ENCODE results near the gene GET4. TPM values are rescaled to one million over a fixed set of nuclear protein-coding genes. Genes with fewer than 3 reads are reported as not detected.
"Not testable (repeated sequence)": the region's sequence is repeated elsewhere in the genome, so short reads cannot be mapped to it uniquely, and the experiment has no call there.

Gene GET4
- total RNA-seq, 1 experiment from 2014 or later, result 120 TPM

DNA sequence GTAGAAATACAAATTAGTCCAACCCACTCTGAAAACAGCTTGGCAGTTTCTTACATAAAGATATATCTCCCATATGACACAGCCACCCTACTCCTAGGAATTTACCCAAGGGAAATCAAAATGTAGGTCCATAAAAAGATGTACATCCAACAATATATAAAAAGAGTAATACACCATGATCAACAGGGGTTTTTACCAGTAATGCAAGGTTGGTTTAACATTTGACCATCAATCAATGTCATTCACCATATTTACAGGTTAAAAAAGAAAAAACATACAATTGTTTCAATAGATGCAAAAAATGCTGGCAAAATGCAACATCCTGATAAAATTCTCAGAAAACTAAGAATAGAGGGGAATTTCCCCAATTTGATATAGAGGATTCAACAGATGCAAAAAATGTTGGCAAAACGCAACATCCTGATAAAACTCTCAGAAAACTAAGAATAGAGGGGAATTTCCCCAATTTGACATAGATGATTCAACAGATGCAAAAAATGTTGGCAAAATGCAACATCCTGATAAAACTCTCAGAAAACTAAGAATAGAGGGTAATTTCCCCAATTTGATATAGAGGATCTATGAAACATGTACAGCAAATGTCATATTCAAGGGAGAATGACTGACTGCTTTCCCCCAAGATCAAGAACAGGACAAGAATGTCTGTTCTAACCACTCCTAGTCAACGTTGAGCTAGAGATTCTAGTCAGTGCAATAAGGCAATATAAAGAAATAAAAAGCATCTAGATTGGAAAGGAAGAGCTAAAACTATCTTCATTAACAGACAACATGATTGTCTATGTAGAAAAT, 64.5 kb downstream of the GET4 start:
- Histone ChIP-seq H3K9me3 (ENCODE audit: insufficient read depth, low read depth) (0 out of 2 replicates have a peak, but pooled peaks cover 3% of the 10 kb centered on the region), H3K4me2 (no peak overlapping the region), H3K9me2 (ENCODE audit: insufficient read depth) (no peaks in the 10 kb centered on the region), H3K27ac (no peak overlapping the region), H2AFZ (no peak overlapping the region), H3K27me3 (ENCODE audit: insufficient read depth, low read depth) (no peaks in the 10 kb centered on the region), H4K20me1 (ENCODE audit: insufficient read depth) (no peaks in the 10 kb centered on the region), H3K36me3 (ENCODE audit: low read depth) (no peaks in the 10 kb centered on the region), H3F3A (ENCODE audit: insufficient read depth, low read depth) (peaks cover 52% of the 10 kb centered on the region), H3K4me1 (replicated peaks; ENCODE audit: insufficient read depth) (peaks cover 24% of the 10 kb centered on the region), H3K79me2 (ENCODE audit: low read depth) (peaks cover 10% of the 10 kb centered on the region; the same call in 1 of the 2 replicates), H3K4me3 (no peak overlapping the region)
- no peak for TF ChIP-seq EZH2 (IDR thresholded peaks at IDR 0.05; ENCODE audit: low read depth)
- TF ChIP-seq, protein P1, sequence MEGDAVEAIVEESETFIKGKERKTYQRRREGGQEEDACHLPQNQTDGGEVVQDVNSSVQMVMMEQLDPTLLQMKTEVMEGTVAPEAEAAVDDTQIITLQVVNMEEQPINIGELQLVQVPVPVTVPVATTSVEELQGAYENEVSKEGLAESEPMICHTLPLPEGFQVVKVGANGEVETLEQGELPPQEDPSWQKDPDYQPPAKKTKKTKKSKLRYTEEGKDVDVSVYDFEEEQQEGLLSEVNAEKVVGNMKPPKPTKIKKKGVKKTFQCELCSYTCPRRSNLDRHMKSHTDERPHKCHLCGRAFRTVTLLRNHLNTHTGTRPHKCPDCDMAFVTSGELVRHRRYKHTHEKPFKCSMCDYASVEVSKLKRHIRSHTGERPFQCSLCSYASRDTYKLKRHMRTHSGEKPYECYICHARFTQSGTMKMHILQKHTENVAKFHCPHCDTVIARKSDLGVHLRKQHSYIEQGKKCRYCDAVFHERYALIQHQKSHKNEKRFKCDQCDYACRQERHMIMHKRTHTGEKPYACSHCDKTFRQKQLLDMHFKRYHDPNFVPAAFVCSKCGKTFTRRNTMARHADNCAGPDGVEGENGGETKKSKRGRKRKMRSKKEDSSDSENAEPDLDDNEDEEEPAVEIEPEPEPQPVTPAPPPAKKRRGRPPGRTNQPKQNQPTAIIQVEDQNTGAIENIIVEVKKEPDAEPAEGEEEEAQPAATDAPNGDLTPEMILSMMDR (conservative IDR thresholded peaks at IDR 0.05), result no peak
- intact Hi-C loops (cut with micrococcal nuclease; ENCODE audit: unreplicated experiment), result no loop called here
- ChIA-PET POLR2A (ENCODE audit: unreplicated experiment) (no interaction called here), CTCF (no interaction called here)
- DNase-seq, result no peak
- BruUV-seq (replicated peaks), result no TSS peak

DNA sequence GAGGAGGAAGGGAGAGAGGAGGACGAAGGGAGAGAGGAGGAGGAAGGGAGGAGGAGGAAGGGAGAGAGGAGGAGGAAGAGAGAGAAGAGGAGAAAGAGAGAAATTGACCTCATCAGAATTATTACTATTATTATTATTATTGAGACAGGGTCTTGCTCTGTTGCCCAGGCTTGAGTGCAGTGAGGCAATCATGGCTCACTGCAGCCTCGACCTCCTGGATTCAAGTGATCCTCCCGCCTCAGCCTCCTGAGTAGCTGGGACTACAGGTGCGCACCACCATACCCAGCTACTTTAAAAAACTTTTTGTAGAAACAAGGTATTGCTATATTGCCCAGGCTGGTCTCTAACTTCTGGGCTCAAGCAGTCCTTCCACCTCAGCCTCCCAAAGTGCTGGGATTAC, 67.4 kb downstream of the GET4 start:
- peaks cover 45% of the 10 kb centered on the region for H3F3A ChIP-seq (ENCODE audit: insufficient read depth, low read depth)
- H2AFZ ChIP-seq; H3K4me3 ChIP-seq; POLR2A ChIA-PET (ENCODE audit: unreplicated experiment); intact Hi-C loops (cut with micrococcal nuclease; ENCODE audit: unreplicated experiment); H4K20me1 ChIP-seq (ENCODE audit: insufficient read depth); DNase-seq; H3K9me3 ChIP-seq (ENCODE audit: insufficient read depth, low read depth); H3K36me3 ChIP-seq (ENCODE audit: low read depth); CTCF ChIA-PET; H3K4me2 ChIP-seq; H3K27ac ChIP-seq; H3K27me3 ChIP-seq (ENCODE audit: insufficient read depth, low read depth); BruUV-seq (replicated peaks); H3K9me2 ChIP-seq (ENCODE audit: insufficient read depth): not testable (repeated sequence)
- peaks cover 38% of the 10 kb centered on the region for H3K79me2 ChIP-seq (ENCODE audit: low read depth)
- H3K4me1 ChIP-seq (replicated peaks; ENCODE audit: insufficient read depth), result peaks cover 44% of the 10 kb centered on the region

DNA sequence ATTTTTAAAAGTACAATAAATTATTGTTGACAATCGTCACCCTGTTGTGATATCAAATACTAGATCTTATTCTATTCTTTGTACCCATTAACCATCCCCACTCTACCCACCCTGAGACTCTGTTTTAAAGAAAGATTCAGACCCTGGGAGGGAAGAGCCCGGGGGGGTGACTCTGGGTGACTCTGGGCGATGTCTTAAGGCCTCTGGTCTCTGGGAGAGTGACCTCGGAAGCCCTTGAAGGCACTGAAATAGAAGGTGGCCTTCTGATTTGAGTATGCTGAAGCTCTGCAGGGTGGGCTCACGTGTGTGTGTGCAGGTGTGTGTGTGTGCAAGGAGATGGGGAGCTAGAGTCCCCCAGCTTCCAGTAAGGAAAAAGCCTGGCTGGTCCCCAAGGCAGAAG, 68.4 kb downstream of the GET4 start:
- intact Hi-C loops (cut with micrococcal nuclease; ENCODE audit: unreplicated experiment), result loop anchor here (1.0 kb wide), 2 partner anchors 8 to 17 kb away; no protein-coding TSS in a partner anchor
- H3K27ac ChIP-seq, result peak overlapping the region; percentile 85

More for the DNA sequence above, 68.4 kb downstream of the GET4 start:
- Histone ChIP-seq H3K9me3 (ENCODE audit: insufficient read depth, low read depth) (0 out of 2 replicates have a peak, but pooled peaks cover 3% of the 10 kb centered on the region), H3K4me3 (peak overlapping the region; percentile 45; the same call in 1 of the 2 replicates), H4K20me1 (ENCODE audit: insufficient read depth) (no peaks in the 10 kb centered on the region), H3K9me2 (ENCODE audit: insufficient read depth) (no peaks in the 10 kb centered on the region), H3K36me3 (ENCODE audit: low read depth) (no peaks in the 10 kb centered on the region), H3F3A (ENCODE audit: insufficient read depth, low read depth) (peaks cover 47% of the 10 kb centered on the region), H3K27me3 (ENCODE audit: insufficient read depth, low read depth) (no peaks in the 10 kb centered on the region), H2AFZ (no peak overlapping the region), H3K4me2 (peak overlapping the region; percentile 87), H3K4me1 (replicated peaks; ENCODE audit: insufficient read depth) (peaks cover 51% of the 10 kb centered on the region), H3K79me2 (ENCODE audit: low read depth) (peaks cover 38% of the 10 kb centered on the region)
- no peak for DNase-seq
- ChIA-PET POLR2A (ENCODE audit: unreplicated experiment) (interaction anchor here (0.6 kb wide), 2 partner anchors 21 to 113 kb away, joined by 3 read pairs; no protein-coding TSS in a partner anchor), CTCF (no interaction called here)
- TF ChIP-seq, protein P1 (conservative IDR thresholded peaks at IDR 0.05), result no peak
- no peak for TF ChIP-seq EZH2 (IDR thresholded peaks at IDR 0.05; ENCODE audit: low read depth)
- no TSS peak for BruUV-seq (replicated peaks)
